Endodermal cell (in vitro differentiated cells): ENCODE results near the gene GLRX3. TPM values are rescaled to one million over a fixed set of nuclear protein-coding genes. Genes with fewer than 3 reads are reported as not detected.

Experiments
- DNase-seq: peaks from one replicate; pipeline ENCODE4 v3.0.0-alpha.2; 2017
- H3K27ac ChIP-seq: 2 replicates; pipeline ENCODE4 v1.5.1; 2013; ENCODE audit warnings: mild to moderate bottlenecking, low read depth, low read length, moderate library complexity
- H3K27me3 ChIP-seq: 2 replicates; pipeline ENCODE4 v1.6.1; 2013; ENCODE audit warnings: mild to moderate bottlenecking, low read length, moderate library complexity; ENCODE audit not compliant: insufficient read depth, control insufficient read depth, poor library complexity, severe bottlenecking
- H3K36me3 ChIP-seq: 2 replicates; pipeline ENCODE4 v1.7.0; 2013; ENCODE audit warnings: mild to moderate bottlenecking, low read length, moderate library complexity; ENCODE audit not compliant: control insufficient read depth, insufficient read depth
- H3K4me1 ChIP-seq: one replicate; pipeline ENCODE4 v1.7.0; 2013; ENCODE audit warnings: low read length; ENCODE audit not compliant: control insufficient read depth, insufficient read depth
- H3K4me3 ChIP-seq: 2 replicates; pipeline ENCODE4 v1.5.1; 2013; ENCODE audit warnings: mild to moderate bottlenecking, low read length, moderate library complexity
- H3K9ac ChIP-seq: 2 replicates; pipeline ENCODE4 v1.6.1; 2013; ENCODE audit warnings: mild to moderate bottlenecking, low read length, moderate library complexity; ENCODE audit not compliant: poor library complexity, severe bottlenecking; ENCODE audit errors: extremely low read depth
- H3K9me3 ChIP-seq: 2 replicates; pipeline ENCODE4 v1.6.1; 2013; ENCODE audit warnings: mild to moderate bottlenecking, low read length, moderate library complexity; ENCODE audit not compliant: control insufficient read depth
- H3K27ac Mint-ChIP-seq: 2 replicates; pipeline ENCODE4 v1.8.0; 2020; ENCODE audit warnings: mixed read lengths
- H3K27me3 Mint-ChIP-seq: 2 replicates; pipeline ENCODE4 v1.8.0; 2021; ENCODE audit warnings: mild to moderate bottlenecking, mixed read lengths; ENCODE audit not compliant: insufficient read depth
- H3K36me3 Mint-ChIP-seq: 2 replicates; pipeline ENCODE4 v1.8.0; 2020; ENCODE audit warnings: low read depth, mixed read lengths
- H3K4me1 Mint-ChIP-seq: 2 replicates; pipeline ENCODE4 v1.8.0; 2020; ENCODE audit warnings: mixed read lengths
- H3K4me3 Mint-ChIP-seq: 2 replicates; pipeline ENCODE4 v1.8.0; 2020; ENCODE audit warnings: mild to moderate bottlenecking, moderate library complexity, mixed read lengths
- H3K9me3 Mint-ChIP-seq: 2 replicates; pipeline ENCODE4 v1.8.0; 2020; ENCODE audit warnings: mild to moderate bottlenecking, mixed read lengths
- CTCF ChIP-seq: fragments of 200-600 bp; sonication (generic); conservative IDR thresholded peaks from 2 replicates; pipeline ENCODE4 v1.5.0; 2021; ENCODE audit warnings: antibody characterized with exemption, mild to moderate bottlenecking
- WGBS, 2 experiments: methylation state at CpG; one replicate each; pipeline versions ENCODE4 v1.1.5 to v1.1.7; 2013; ENCODE audit warnings: missing lambda C conversion rate in 2 of 2, mixed read lengths in 1 of 2; ENCODE audit not compliant: insufficient coverage in 1 of 2, insufficient read length in 1 of 2; 5-methylcytosine and 5-hydroxymethylcytosine counted together
- total RNA-seq, 2 donors: library from RNA; stranded (reverse); fragmentation: NEBNext Ultra II Directional in 1 of 2; extraction: Animal tissue kit (Norgen Biotek cat#: 25700) in 1 of 2; gene quantifications; 2 replicates in 1 of 2; 3 replicates in 1 of 2; pipeline ENCODE4 v1.2.1, GENCODE V29; 2021

GLRX3 gene
- total RNA-seq, 2 donors from 2014 or later, result 119 to 123 TPM

GRCh38 chr10:130212746-130213145 lies 76.6 kb downstream of the GLRX3 start:
- H3K36me3 Mint-ChIP-seq, result no peaks in the 10 kb centered on the region
- 92 to 100% methylated on average over 2 to 4 of the region's 4 CpGs for WGBS, 2 experiments
- H3K4me1 Mint-ChIP-seq, result peaks cover 10% of the 10 kb centered on the region
- Histone ChIP-seq H3K4me1 (peaks cover 4% of the 10 kb centered on the region), H3K9ac (no peak overlapping the region), H3K36me3 (no peaks in the 10 kb centered on the region), H3K9me3 (no peaks in the 10 kb centered on the region), H3K27ac (no peak overlapping the region), H3K4me3 (no peak overlapping the region), H3K27me3 (no peaks in the 10 kb centered on the region)
- H3K27ac Mint-ChIP-seq, result peak overlapping the region; percentile 35
- H3K27me3 Mint-ChIP-seq, result no peaks in the 10 kb centered on the region
- no peak for DNase-seq
- no peaks in the 10 kb centered on the region for H3K9me3 Mint-ChIP-seq
- TF ChIP-seq CTCF, result no peak
- no peak overlapping the region for H3K4me3 Mint-ChIP-seq

- DNase-seq, result no peak
- H3K9ac ChIP-seq, result no peak overlapping the region
- H3K9me3 Mint-ChIP-seq, result no peaks in the 10 kb centered on the region
- H3K36me3 ChIP-seq, result no peaks in the 10 kb centered on the region
- H3K4me3 ChIP-seq, result no peak overlapping the region
- no peak overlapping the region for H3K27ac Mint-ChIP-seq
- H3K4me1 Mint-ChIP-seq, result peaks cover 10% of the 10 kb centered on the region
- H3K9me3 ChIP-seq, result no peaks in the 10 kb centered on the region
- no peak overlapping the region for H3K4me3 Mint-ChIP-seq
- TF ChIP-seq CTCF, result no peak
- no peaks in the 10 kb centered on the region for H3K27me3 ChIP-seq
- no peak overlapping the region for H3K27ac ChIP-seq
- 94 to 95% methylated on average over 44 to 51 of the region's 51 CpGs for WGBS, 2 experiments
- peaks cover 4% of the 10 kb centered on the region for H3K4me1 ChIP-seq
- H3K36me3 Mint-ChIP-seq, result no peaks in the 10 kb centered on the region
- H3K27me3 Mint-ChIP-seq, result no peaks in the 10 kb centered on the region
Measured at GRCh38 chr10:130213286-130214080, 77.3 kb downstream of the GLRX3 start.

GRCh38 chr10:130214431-130214830 lies 78.2 kb downstream of the GLRX3 start:
- Histone ChIP-seq H3K4me1 (peaks cover 4% of the 10 kb centered on the region), H3K27ac (no peak overlapping the region), H3K9ac (no peak overlapping the region), H3K4me3 (no peak overlapping the region), H3K9me3 (no peaks in the 10 kb centered on the region), H3K27me3 (no peaks in the 10 kb centered on the region), H3K36me3 (no peaks in the 10 kb centered on the region)
- TF ChIP-seq CTCF, result no peak
- Mint-ChIP-seq H3K27ac (no peak overlapping the region), H3K9me3 (no peaks in the 10 kb centered on the region), H3K4me3 (no peak overlapping the region), H3K4me1 (peaks cover 10% of the 10 kb centered on the region), H3K27me3 (no peaks in the 10 kb centered on the region), H3K36me3 (no peaks in the 10 kb centered on the region)
- WGBS, 2 experiments, result 94 to 100% methylated on average over 5 to 7 of the region's 7 CpGs
- DNase-seq, result no peak
